GM18868 (cell line): ENCODE data around the gene USP6.
"Not testable (repeated sequence)": the region's sequence is repeated elsewhere in the genome, so short reads cannot be mapped to it uniquely, and the experiment has no call there.

ENCODE experiments used
- ATAC-seq: cut with Tn5 transposase; IDR thresholded peaks from one replicate; pipeline ENCODE4 v1.9.1; 2021; ENCODE audit warnings: mild to moderate bottlenecking, moderate library complexity; ENCODE audit not compliant: unreplicated experiment

The USP6 gene

DNA sequence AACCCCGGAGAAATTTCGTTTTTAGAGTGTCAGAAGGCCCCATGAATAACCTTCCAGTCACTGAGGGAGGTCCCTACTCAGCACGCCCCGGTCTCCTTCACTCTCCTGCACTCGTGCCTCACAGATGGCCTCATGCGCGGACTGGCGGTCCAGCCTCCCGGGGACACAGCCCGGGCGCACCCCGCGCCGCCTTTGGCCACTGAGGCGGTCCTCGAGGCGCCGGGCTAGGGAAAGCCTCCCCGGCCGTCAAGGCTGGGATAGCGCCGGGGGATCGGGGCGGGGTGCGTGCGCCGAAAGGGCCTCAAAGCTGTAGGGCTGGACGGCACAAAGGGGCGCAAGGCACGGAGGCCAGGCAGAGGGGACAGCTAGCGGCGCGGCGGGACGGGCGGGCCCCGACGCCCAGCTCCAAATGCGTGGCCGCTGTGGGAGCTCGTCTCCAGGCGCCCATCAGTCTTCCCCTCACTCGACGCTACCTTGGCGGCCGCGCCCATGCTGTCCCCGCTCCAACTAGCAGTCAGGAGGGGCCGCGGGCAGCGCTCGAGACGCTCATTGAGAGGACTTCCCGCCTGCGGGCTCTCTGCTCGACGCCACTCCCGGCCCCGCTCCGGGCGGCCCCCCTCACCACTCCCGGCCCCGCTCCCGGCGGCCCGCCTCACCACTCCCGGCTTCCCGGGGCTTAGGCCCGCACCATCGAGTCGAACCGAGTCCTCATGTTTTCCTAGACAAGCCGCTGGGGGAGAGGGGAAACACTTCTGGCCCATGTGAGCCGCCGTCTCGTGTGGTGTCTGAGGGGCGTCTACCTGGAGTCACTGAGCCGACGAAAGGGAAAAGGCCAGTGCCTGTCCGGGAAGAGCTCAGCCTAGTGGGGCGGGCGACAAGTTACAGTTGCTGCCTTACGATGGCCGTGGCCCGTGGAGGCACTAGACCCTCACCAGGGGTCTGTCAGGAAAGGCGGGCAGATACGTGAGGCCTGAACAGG lies at the start of gene USP6:
TSS of gene USP6 (plus strand) at position 360 of the 979 bp plus-strand sequence. CDS start 14,336 bp downstream, outside the sequence.
- ATAC-seq: no peak

DNA sequence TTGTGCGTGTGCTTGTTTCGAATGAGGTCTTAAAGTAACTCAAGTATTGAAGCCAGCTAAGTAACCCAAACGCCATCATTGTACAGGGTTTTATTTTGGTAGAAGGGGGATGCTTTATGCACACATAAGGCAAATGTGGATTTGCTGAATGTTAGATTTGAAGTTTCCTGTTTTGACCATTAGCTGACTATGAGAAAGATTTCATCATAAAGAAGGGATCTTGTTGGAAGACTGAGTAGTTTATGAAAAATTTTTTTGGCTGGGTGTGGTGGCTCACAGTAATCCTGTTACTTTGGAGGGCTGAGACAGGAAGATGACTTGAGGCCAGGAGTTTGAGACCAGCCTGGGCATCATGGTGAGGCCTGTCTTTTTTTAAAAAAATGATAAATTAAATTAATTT lies 47.6 kb upstream of the USP6 start:
- ATAC-seq: no peak

DNA sequence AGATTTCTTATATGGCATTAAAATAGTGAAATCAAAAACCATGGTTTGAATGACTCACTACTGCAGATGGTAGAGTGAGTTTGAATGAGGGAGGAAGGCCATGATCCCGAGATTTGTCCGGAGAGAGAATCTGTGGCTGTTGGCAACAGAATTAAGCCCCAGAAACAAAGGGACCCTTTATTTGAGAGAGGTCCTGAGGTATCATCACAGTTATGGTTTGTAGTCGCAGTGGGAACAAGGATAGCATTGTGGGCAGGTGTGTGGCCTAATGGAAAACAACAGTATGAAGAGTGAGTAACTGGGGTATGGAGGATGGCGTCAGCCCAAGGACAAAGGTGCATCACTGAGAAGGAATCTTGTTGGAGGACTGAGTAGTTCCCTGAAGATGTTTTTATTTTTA lies 46.1 kb upstream of the USP6 start:
- ATAC-seq: no peak

DNA sequence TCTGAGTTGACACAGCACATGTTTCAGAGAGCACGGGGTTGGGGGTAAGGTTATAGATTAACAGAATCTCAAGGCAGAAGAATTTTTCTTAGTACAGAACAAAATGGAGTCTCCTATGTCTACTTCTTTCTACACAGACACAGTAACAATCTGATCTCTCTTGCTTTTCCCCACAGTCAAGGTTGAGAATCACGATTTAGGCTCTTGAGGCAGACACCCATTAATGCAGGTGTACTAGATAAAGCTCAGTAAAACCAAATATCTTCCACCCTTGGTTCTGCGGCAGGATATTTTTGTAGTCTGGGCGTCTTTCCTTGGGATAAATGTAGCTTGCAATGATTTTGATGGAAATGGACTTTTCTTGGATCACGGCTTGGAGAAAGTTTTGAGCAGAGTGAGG lies 40.4 kb upstream of the USP6 start:
- ATAC-seq: not testable (repeated sequence)

DNA sequence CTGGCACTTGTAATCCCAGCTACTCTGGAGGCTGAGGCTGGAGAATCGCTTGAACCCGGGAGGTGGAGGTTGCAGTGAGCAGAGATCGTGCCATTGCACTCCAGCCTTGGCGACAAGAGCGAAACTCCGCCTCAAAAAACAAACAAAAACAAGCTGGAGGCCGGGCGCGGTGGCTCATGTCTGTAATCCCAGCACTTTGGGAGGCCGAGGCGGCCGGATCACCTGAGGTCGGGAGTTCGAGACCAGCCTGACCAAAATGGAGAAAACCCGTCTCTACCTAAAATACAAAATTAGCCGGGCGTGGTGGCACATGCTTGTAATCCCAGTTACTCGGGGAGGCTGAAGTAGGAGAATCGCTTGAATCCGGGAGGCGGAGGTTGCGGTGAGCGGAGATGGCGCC lies 38.6 kb upstream of the USP6 start:
- ATAC-seq: not testable (repeated sequence)

DNA sequence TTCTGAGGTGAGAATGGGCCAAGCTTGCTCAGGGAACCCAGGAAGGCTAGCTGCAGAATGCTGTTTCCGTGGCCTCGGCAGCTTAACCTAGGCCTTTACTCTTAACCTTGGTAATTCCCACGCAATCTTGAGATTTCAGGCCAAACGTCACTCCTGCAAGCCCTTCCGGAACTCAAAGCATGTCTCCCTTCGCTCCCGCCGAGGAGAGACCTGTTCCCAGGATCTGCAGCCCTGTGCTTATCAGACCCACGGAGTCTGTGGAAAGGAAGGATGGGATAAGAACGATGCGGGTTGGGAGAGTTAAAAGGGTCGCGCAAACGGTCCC lies 38.1 kb upstream of the USP6 start:
- no peak for ATAC-seq

DNA sequence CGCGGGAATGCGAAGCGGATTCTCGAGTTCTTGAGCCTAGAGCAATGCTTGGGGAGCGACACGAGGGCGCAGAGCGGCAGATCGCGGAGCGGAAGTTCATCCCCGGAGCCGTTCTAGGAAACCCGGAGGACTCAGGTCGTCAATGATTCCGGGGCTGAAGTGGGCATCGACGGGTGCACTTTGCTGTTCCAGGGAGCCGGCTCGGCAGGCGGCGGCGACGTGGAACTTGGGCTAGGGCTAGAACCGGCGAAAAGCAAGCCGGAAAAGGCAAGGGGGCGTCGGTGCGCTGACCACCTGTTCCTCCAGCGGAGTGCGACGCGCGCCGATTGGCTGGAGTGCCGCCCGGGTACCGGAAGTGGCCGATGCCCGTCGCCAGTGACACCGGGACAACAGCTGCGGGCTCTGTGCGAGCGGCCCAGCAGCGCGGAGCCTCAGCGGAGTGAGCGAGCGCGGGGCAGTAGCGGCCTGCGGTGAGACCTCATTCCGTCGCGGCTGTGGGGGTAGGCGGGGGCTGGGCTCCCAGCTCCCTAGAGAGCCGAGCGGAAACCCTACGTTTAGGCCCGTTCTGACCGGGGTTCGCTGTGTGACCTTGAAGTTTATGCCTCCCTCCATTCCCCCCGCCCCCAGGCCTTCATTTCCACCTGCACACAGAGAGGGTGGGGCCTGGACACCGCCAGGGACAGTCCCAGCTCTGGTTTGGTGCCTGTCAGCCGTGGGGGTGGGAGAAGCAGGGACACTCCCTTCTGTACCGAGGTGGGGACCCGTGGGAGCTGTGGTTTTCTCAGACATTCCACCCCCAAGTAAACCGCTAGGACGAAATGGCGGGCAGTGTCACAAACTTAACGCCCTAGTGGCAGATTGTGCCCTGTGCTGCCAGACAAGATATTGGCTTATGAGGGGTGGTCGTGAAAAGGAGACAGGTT lies 37.5 kb upstream of the USP6 start, which contains the start of gene ZFP3:
TSS of gene ZFP3 (plus strand) at position 362 of the 923 bp plus-strand sequence. CDS start 13,038 bp downstream, outside the sequence.
- ATAC-seq: peak; percentile 86

DNA sequence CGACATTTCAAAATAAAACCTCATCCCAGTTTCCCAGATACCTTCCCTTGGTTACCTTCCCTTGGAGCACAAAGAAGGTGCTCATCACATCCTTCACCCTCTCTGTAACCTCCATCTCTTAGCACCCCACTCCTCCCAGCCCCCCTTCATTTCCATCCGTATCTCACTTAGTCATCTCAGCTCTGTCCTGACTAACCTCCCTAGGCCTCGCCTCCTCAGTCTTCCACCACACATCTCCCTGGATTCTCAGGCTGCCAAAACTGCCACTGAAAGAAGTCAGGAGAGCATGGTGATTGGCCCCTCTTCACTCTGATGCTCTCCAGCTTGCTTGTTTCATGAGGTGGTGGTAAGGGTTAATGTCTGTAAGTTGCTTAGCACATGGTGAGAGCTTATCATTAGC lies 35.2 kb upstream of the USP6 start:
- ATAC-seq: no peak

DNA sequence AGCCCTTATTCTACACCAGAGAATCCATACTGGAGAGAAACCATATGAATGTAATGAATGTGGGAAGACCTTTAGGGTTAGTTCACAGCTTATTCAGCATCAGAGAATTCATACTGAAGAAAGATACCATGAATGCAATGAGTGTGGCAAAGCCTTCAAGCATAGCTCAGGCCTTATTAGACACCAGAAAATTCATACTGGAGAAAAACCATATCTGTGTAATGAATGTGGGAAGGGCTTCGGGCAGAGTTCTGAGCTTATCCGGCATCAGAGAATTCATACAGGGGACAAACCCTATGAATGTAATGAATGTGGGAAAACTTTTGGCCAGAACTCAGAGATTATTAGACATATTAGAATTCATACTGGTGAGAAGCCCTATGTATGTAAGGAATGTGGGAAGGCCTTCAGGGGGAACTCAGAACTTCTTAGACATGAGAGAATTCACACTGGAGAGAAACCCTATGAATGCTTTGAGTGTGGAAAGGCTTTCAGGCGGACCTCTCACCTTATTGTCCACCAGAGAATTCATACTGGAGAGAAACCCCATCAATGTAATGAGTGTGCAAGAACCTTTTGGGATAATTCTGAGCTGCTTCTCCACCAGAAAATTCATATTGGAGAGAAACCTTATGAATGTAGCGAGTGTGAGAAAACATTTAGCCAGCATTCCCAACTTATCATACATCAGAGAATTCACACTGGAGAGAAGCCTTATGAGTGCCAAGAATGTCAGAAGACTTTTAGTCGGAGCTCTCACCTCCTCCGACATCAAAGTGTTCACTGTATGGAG lies 23.4 kb upstream of the USP6 start:
- ATAC-seq: no peak

DNA sequence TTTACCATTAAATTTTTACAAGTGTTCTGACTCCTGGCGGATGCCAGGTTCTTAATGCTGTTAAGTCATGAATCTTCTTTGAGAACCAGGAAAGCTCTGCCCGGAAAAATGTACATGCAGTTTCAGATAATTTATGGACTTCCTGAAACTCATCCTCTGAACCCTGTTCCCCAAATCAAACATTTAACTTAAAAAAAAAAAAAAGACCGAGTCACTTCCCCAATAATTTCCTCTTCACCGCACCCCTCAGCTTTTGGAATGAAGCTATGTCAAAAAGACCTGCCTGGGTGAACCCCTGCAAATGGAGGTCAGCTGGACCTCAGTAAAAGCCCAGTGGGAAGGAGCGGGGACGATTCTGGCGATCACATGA lies 19.1 kb upstream of the USP6 start:
- no peak for ATAC-seq

DNA sequence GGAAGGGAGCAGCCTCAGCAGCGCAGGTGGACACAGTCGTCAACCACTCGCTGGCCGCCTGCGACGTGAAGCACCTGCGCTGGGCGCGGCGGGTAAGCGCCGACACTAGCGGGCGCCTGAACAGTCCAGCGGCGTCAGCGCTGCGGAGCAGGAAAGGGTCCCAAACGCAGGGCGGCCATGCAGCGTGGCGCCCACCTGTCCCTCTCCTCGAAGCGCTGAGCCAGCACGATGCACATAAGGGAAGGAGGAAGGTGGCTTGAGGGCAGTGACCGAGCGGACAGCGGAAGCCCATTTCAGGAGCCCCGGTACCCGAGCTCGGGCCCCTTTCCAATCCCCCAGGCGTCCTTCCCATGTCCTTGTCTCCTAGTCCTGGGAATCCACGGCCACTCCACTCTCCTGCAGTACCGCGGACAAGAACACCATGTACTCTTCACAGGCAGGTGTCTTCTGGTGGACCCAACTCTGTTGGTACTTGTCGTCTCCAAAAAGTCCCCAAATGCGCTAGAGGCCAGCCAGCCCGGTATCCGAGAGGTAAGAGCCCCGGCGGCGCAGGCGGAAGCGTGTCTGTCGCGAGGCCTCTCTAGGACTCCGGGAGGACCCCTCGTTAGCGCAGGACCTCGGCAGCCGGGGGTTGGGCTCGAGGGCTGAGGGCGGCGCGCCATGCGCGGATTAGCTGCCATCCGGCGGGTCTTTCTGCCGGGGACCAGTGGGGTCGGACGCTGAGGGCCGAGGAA lies 18.6 kb upstream of the USP6 start:
- no peak for ATAC-seq

DNA sequence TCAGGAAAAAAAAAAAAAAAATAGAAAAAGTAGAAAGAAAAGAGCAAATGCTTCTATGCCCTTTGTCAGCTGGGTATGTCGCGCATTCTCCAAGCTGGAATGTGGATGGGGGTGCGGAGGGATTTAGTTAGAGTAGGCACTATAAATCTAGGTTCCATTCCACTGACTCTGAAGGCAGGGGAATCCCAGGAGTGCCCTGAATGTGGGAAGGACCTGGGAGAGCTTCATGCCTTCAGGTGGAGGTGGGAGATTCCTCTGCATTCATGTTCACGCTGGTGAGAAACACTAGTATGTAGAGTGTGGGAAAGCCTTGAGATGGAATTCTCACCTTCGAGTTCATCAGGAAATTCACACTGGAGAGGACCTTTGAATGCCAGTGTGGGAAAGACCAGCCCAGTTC lies 16.6 kb upstream of the USP6 start:
- ATAC-seq: no peak

DNA sequence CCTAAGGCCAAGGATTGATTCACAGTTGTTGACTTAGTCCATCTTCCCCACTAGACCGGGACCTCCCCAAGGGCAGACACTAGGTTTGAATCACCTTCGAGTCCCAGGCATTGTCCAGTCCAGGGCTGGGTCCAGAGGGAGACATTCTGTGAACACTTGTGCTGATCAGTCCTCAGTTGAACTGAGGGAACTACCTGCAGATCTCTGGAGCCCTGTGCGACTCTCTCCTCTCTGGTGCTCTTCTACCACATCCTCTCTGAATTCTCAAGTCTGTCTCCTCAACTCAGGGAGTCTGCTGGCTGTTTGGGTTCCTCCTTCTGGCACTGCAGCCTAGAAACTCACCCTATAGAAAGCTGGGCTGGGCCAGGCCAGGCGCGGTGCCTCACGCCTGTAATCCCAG lies 15.0 kb upstream of the USP6 start:
- ATAC-seq: no peak

DNA sequence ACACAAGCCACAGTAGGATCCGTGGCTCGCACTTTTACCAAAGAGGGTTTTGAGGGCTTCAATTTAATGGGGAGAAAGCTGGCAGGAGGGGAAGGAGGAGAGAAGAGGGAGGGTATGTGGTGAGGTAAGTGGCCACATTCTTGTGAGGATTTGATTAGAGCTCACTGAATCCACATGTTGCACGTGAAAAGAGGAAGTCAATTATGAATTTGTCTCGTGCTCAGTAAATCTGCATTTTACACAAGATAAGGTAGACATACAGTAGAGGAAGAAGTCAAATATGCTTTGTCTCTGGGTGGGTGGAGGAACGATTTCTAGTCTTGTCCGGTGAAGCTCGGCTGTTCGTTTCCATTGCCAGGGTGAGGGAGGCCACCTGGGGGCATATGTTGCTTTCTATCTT lies 5.0 kb upstream of the USP6 start:
- ATAC-seq: no peak

DNA sequence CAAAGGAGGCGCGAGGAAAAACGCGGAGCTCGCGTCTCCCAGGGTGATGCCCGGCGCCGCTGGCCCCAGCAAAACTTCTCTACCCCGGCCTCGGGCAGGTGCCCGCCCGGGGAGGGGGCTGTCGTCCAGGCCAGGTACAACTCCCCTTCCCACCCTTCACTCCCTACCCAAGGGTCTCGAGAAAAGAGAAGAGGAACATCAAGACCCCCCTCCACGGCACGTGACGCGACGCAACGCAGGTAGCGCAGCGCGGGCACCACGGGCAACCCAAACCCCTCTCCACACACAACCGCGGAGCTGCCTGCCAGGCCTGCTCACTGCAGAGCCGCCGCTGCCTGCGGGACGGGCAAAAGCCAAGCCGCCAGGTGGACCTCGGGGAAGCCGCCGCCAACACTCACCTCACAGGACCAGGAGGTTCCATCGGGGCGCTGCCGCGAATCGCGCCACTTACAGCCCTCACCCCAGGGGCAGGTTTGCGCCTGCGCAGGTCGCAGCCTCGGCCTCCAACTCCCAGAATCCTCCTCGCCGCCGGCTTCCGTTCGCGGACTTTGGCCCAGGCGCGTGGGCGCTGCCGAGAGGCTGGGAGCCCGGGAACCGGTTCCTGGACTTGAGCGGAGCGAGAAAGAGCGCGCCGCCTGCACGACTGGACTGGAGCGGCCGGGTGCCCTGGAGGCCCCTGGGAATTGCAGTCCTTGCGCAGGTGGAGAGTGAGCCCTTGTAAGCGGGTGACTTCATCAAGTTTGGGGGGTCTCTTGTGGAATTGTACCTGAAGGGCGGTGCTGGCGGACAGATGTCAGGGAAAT lies 4.2 kb upstream of the USP6 start, which contains the start of gene ZNF232:
TSS of gene ZNF232 (minus strand) at position 477 of the 803 bp plus-strand sequence. CDS start at position 421, 56 bp downstream.
- peak; percentile 67 for ATAC-seq

DNA sequence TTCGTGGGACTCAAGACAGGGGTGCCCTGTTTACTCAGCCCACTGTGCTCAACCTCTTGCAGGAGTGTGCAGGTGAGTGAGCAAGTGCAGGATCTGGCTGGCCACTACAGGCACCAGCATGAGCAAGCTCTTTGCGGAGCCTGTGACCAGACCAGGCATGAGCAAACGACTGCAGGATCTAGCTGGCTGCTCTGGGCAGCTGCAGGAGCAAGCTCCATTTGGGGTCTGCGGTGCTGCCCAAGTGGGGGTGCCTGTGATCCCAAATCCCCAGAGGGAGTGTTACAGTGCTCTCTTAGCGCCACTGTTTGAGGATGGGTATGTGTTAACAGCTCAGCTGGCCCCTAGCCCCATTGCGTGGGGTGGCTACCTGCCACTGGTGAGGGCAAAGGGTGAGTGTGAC lies 2.4 kb downstream of the USP6 start:
- no peak for ATAC-seq

DNA sequence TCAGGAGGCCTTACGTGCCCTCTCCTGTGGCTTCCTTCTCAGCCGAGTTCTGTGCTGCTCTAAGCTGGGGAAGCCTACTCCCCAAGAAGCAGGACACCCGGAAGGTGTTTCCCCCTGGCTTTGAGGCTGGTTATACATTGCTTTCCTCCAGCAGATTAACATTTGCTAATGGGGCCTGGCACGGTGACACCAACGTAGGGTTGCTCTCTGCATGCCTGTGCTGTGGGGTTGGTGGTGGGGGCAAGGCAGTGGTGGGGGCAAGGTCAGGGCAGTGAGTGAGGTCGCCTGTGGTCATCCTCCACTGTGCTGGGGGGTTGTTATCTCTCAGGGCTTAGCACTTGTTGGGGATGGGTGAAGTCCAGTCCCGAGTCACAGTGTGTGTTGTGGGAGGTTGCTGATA lies 4.2 kb downstream of the USP6 start:
- no peak for ATAC-seq

DNA sequence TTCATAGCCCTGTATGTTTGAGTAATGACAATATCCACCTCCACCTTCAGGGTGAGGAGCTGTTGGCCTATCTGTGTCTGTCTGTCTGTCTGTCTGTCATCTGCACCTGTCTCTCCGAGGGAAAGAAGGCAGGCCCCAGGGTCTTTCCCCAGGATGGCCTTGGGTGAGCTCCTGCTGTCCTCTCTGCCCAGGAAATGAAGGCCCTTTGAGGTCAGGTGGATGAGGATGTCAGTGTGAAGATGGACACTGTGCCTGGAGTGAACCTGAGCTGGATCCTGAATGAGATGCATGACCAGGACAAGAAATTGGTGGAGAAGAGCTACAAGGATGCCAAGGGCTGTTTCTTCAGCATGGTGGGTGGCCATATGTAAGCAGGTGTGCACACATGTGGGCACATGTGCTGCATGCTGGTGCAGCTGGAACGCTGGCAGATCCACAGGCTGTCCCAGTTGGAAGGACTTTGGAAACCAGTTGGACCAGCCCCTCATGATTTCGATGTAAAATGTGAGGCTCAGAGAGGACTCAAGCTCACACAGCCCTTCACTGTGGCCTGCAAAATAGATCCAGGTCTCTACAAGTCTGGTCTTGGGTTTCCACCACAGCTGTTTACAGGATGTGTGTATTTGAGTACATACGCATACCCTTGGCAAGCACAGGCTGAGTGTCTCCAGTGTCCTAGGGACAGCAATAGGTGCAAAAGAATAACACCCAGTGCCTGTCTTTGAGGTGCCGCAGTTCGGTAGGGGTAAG lies 4.8 kb downstream of the USP6 start:
- not testable (repeated sequence) for ATAC-seq
